ENCODE measurements around the gene CALHM1. TPM values are rescaled to one million over a fixed set of nuclear protein-coding genes. Genes with fewer than 3 reads are reported as not detected.
A peak's percentile ranks its signal among the peaks of the same experiment; 100 is the strongest.

The CALHM1 gene
- total RNA-seq, 1 donor from 2014 or later: not detected

DNA sequence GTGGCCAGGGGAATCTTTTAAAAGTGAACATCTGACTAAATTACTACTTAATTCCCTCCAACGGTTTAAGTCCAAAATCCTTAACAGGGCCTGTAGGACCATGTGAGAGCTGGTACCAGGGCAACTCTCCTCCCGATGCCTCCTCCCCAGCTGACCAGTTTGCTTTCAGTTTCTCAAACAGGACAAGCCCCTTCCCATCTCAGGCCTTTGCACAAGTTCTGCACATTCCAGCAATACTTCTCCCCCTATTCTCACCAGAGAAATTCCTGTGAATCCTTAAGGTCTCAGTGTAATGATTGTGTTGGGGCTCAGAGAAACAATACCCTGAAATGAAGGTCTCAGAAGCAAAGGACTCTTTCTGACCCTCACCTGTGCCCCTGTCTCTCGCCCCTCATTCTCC is 8.0 kb upstream of the CALHM1 start:
- Mint-ChIP-seq H3K36me3 (no peaks in the 10 kb centered on the region), H3K9me3 (no peaks in the 10 kb centered on the region), H3K4me3 (no peak overlapping the region), H3K27ac (peak overlapping the region; percentile 7), H3K4me1 (ENCODE audit: unreplicated experiment) (peaks cover 12% of the 10 kb centered on the region), H3K27me3 (peaks cover 5% of the 10 kb centered on the region)
- DNase-seq (ENCODE audit: extremely low spot score, unreplicated experiment): no peak
- TF ChIP-seq, protein P1, sequence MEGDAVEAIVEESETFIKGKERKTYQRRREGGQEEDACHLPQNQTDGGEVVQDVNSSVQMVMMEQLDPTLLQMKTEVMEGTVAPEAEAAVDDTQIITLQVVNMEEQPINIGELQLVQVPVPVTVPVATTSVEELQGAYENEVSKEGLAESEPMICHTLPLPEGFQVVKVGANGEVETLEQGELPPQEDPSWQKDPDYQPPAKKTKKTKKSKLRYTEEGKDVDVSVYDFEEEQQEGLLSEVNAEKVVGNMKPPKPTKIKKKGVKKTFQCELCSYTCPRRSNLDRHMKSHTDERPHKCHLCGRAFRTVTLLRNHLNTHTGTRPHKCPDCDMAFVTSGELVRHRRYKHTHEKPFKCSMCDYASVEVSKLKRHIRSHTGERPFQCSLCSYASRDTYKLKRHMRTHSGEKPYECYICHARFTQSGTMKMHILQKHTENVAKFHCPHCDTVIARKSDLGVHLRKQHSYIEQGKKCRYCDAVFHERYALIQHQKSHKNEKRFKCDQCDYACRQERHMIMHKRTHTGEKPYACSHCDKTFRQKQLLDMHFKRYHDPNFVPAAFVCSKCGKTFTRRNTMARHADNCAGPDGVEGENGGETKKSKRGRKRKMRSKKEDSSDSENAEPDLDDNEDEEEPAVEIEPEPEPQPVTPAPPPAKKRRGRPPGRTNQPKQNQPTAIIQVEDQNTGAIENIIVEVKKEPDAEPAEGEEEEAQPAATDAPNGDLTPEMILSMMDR (conservative IDR thresholded peaks at IDR 0.05): no peak

- Mint-ChIP-seq H3K27me3 (peaks cover 3% of the 10 kb centered on the region), H3K27ac (no peak overlapping the region), H3K4me3 (no peak overlapping the region), H3K4me1 (ENCODE audit: unreplicated experiment) (peaks cover 12% of the 10 kb centered on the region), H3K36me3 (no peaks in the 10 kb centered on the region), H3K9me3 (no peaks in the 10 kb centered on the region)
- DNase-seq (ENCODE audit: extremely low spot score, unreplicated experiment): no peak
- TF ChIP-seq, protein P1 (conservative IDR thresholded peaks at IDR 0.05): no peak
Observed at GRCh38 chr10:103465411-103466179, 6.9 kb upstream of the CALHM1 start.

GRCh38 chr10:103463499-103463898 is 4.8 kb upstream of the CALHM1 start:
- H3K27ac Mint-ChIP-seq: no peak overlapping the region
- no peaks in the 10 kb centered on the region for H3K36me3 Mint-ChIP-seq
- TF ChIP-seq, protein P1 (conservative IDR thresholded peaks at IDR 0.05): no peak
- peaks cover 20% of the 10 kb centered on the region for H3K4me1 Mint-ChIP-seq (ENCODE audit: unreplicated experiment)
- no peaks in the 10 kb centered on the region for H3K9me3 Mint-ChIP-seq
- no peak for DNase-seq (ENCODE audit: extremely low spot score, unreplicated experiment)
- H3K4me3 Mint-ChIP-seq: no peak overlapping the region
- H3K27me3 Mint-ChIP-seq: no peaks in the 10 kb centered on the region

GRCh38 chr10:103459615-103460014 is 915 bp upstream of the CALHM1 start:
- no peak for DNase-seq (ENCODE audit: extremely low spot score, unreplicated experiment)
- Mint-ChIP-seq H3K27me3 (no peaks in the 10 kb centered on the region), H3K4me1 (ENCODE audit: unreplicated experiment) (peaks cover 8% of the 10 kb centered on the region), H3K27ac (no peak overlapping the region), H3K4me3 (no peak overlapping the region), H3K9me3 (no peaks in the 10 kb centered on the region), H3K36me3 (no peaks in the 10 kb centered on the region)
- TF ChIP-seq, protein P1 (conservative IDR thresholded peaks at IDR 0.05): no peak

DNA sequence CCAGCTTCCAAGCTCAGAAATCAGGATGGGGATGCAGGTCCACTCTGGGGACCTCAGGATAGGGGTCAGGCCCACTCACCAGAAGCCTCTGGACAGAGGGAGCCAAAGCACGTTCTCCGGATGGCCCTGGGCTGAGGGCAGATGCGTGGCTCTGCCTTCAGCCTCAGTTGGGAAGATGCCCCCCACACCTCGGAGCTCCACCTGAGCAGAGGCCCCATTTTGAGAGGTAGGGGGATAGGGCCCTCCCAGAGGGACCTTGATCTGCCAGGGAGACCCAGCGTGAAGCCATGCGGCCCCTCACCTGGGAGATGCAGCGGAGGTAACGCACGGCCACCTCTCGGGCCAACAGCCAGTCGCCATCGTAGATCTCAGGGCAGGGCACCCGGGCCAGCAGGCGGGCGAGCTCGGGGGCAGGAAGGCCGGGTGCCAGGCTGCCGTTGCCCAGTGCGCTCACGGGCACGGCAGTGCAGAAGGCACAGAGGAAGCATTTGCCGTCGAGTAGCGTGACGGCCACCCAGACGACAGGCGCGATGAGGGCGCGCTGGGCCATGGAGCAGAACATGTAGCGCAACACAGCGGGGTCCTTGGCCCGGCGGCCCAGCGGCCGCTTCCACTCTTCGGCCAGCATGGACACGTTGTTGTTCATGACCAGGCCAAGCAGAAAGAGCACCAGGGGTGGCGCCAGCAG is 660 bp downstream of the CALHM1 start:
- Mint-ChIP-seq H3K36me3 (no peaks in the 10 kb centered on the region), H3K9me3 (no peaks in the 10 kb centered on the region), H3K27ac (no peak overlapping the region), H3K4me3 (no peak overlapping the region), H3K4me1 (ENCODE audit: unreplicated experiment) (peaks cover 8% of the 10 kb centered on the region), H3K27me3 (no peaks in the 10 kb centered on the region)
- TF ChIP-seq, protein P1 (conservative IDR thresholded peaks at IDR 0.05): no peak
- no peak for DNase-seq (ENCODE audit: extremely low spot score, unreplicated experiment)

Measured in type B pancreatic cell (in vitro differentiated cells).